B cell (primary cell): ENCODE measurements around the gene ACOX3.

Experiments used
- EZH2 ChIP-seq: IDR thresholded peaks from 2 replicates; pipeline ENCODE4 v1.6.1; 2012; ENCODE audit warnings: borderline replicate concordance, low read depth, mild to moderate bottlenecking, moderate library complexity, low read length; ENCODE audit not compliant: insufficient read depth, poor library complexity, severe bottlenecking
- TF ChIP-seq, protein P1 (sequence below): fragments of 200-600 bp; IDR thresholded peaks from one replicate; pipeline ENCODE4 v1.8.0; 2022; ENCODE audit warnings: antibody characterized with exemption, mild to moderate bottlenecking

DNA sequence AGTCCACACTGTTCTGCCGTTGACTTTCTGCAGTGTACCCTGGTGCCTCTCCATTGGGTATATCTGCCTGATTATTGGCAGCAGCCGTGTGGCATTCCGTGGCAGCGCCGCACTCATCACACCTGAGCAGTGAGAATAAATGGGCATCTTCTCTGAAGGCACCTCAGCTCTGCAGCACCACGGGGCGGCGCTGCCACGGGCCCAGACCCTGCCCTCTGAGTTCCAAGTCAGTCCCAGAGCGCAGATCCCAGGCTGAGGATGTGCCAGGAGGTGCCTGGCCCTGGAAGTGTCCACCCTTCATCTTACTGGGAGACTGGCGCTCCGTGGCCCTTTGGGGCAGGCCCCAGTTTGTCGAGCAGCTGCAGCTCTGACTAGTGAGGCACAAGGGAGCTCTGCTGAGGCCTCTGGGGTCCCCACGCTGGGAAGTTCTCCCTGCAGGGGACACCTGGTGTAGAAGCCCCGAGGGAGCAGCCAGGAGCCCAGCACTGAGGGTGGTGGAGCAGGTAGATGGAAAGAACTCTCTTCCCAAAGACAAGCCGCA lies 36.6 kb upstream of the ACOX3 start:
- TF ChIP-seq, protein P1, sequence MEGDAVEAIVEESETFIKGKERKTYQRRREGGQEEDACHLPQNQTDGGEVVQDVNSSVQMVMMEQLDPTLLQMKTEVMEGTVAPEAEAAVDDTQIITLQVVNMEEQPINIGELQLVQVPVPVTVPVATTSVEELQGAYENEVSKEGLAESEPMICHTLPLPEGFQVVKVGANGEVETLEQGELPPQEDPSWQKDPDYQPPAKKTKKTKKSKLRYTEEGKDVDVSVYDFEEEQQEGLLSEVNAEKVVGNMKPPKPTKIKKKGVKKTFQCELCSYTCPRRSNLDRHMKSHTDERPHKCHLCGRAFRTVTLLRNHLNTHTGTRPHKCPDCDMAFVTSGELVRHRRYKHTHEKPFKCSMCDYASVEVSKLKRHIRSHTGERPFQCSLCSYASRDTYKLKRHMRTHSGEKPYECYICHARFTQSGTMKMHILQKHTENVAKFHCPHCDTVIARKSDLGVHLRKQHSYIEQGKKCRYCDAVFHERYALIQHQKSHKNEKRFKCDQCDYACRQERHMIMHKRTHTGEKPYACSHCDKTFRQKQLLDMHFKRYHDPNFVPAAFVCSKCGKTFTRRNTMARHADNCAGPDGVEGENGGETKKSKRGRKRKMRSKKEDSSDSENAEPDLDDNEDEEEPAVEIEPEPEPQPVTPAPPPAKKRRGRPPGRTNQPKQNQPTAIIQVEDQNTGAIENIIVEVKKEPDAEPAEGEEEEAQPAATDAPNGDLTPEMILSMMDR, result no peak
- TF ChIP-seq EZH2, result no peak
